Suppressor macrophage (primary cell): ENCODE data around the gene MUC4.
A peak's percentile ranks its signal among the peaks of the same experiment; 100 is the strongest.
"Not testable (repeated sequence)": the region's sequence is repeated elsewhere in the genome, so short reads cannot be mapped to it uniquely, and the experiment has no call there.

Experiments
- DNase-seq, 4 experiments: peaks; one replicate each; pipeline ENCODE4 v3.0.0-alpha.2; 2020 to 2022

Gene MUC4

GRCh38 chr3:195758721-195759353 is 52.9 kb downstream of the MUC4 start:
- no peak for DNase-seq

GRCh38 chr3:195757827-195758226 is 53.9 kb downstream of the MUC4 start:
- DNase-seq = no peak

- DNase-seq = no peak
Measured at GRCh38 chr3:195757438-195757770, 54.3 kb downstream of the MUC4 start.

GRCh38 chr3:195755791-195756676 is 55.7 kb downstream of the MUC4 start:
- DNase-seq = no peak

GRCh38 chr3:195755391-195755790 is 56.3 kb downstream of the MUC4 start:
- DNase-seq = no peak

GRCh38 chr3:195754906-195755305 is 56.8 kb downstream of the MUC4 start:
- no peak for DNase-seq

GRCh38 chr3:195754141-195754540 is 57.6 kb downstream of the MUC4 start:
- DNase-seq = no peak

- DNase-seq = no peak
Measured at GRCh38 chr3:195753581-195753980, 58.1 kb downstream of the MUC4 start.

GRCh38 chr3:195752546-195753331 is 59.0 kb downstream of the MUC4 start:
- DNase-seq = peak in 2 of 4 experiments; percentile 47 to 48

GRCh38 chr3:195752066-195752465 is 59.7 kb downstream of the MUC4 start:
- DNase-seq = peak in 1 of 4 experiments; percentile 15

- DNase-seq = no peak
Measured at GRCh38 chr3:195751560-195751959, 60.2 kb downstream of the MUC4 start.

- no peak for DNase-seq
Measured at GRCh38 chr3:195750797-195751520, 60.8 kb downstream of the MUC4 start.

- DNase-seq = not testable (repeated sequence)
Measured at GRCh38 chr3:195749101-195749500, 62.6 kb downstream of the MUC4 start.

- DNase-seq = no peak
Measured at GRCh38 chr3:195748661-195749060, 63.1 kb downstream of the MUC4 start.

GRCh38 chr3:195746751-195747150 is 65.0 kb downstream of the MUC4 start:
- no peak for DNase-seq

- no peak for DNase-seq
Measured at GRCh38 chr3:195746346-195746745, 65.4 kb downstream of the MUC4 start.

- no peak for DNase-seq
Measured at GRCh38 chr3:195744437-195744836, 67.3 kb downstream of the MUC4 start.

- no peak for DNase-seq
Measured at GRCh38 chr3:195739561-195740111, 72.1 kb downstream of the MUC4 start.

GRCh38 chr3:195738274-195739044 is 73.3 kb downstream of the MUC4 start:
- no peak for DNase-seq

- DNase-seq = peak; percentile 37 to 78 (median 49)
Measured at GRCh38 chr3:195737782-195738181, 73.9 kb downstream of the MUC4 start.

GRCh38 chr3:195736866-195737490 is 74.8 kb downstream of the MUC4 start:
- DNase-seq = no peak
